HG03354 (cell line): ENCODE measurements around the gene B3GNT4.
"Not testable (repeated sequence)": the region's sequence is repeated elsewhere in the genome, so short reads cannot be mapped to it uniquely, and the experiment has no call there.

Experiments used
- ATAC-seq: cut with Tn5 transposase; IDR thresholded peaks from one replicate; pipeline ENCODE4 v1.9.1; 2021; ENCODE audit warnings: mild to moderate bottlenecking; ENCODE audit not compliant: unreplicated experiment, poor library complexity, severe bottlenecking

B3GNT4 gene

GRCh38 chr12:122185494-122186082, 17.9 kb upstream of the B3GNT4 start:
- ATAC-seq = no peak

- no peak for ATAC-seq
Observed at GRCh38 chr12:122187466-122187865, 16.0 kb upstream of the B3GNT4 start.

- ATAC-seq = no peak
Observed at GRCh38 chr12:122189626-122190475, 13.7 kb upstream of the B3GNT4 start.

GRCh38 chr12:122190842-122191668, 12.5 kb upstream of the B3GNT4 start:
- ATAC-seq = no peak

- ATAC-seq = no peak
Observed at GRCh38 chr12:122192441-122192840, 11.1 kb upstream of the B3GNT4 start.

- ATAC-seq = no peak
Observed at GRCh38 chr12:122194804-122195203, 8.7 kb upstream of the B3GNT4 start.

- ATAC-seq = no peak
Observed at GRCh38 chr12:122195405-122195804, 8.1 kb upstream of the B3GNT4 start.

GRCh38 chr12:122197612-122197966, 5.9 kb upstream of the B3GNT4 start:
- no peak for ATAC-seq

GRCh38 chr12:122199484-122200355, 3.8 kb upstream of the B3GNT4 start:
- no peak for ATAC-seq

GRCh38 chr12:122200541-122201175, 2.9 kb upstream of the B3GNT4 start:
- ATAC-seq = no peak

- ATAC-seq = no peak
Observed at GRCh38 chr12:122201381-122201780, 2.1 kb upstream of the B3GNT4 start.

GRCh38 chr12:122202017-122202416, 1.5 kb upstream of the B3GNT4 start:
- no peak for ATAC-seq

- ATAC-seq = not testable (repeated sequence)
Observed at GRCh38 chr12:122202811-122203210, 698 bp upstream of the B3GNT4 start.

- no peak for ATAC-seq
Observed at GRCh38 chr12:122204167-122205052, 901 bp downstream of the B3GNT4 start.

GRCh38 chr12:122205053-122205925, 1.8 kb downstream of the B3GNT4 start:
- no peak for ATAC-seq

GRCh38 chr12:122206111-122206881, 2.8 kb downstream of the B3GNT4 start:
- no peak for ATAC-seq

GRCh38 chr12:122206976-122207375, 3.5 kb downstream of the B3GNT4 start:
- no peak for ATAC-seq
